GM13977 (cell line): ENCODE measurements around the gene AKR1C3.

ENCODE experiments used
- DNase-seq: peaks from one replicate; pipeline ENCODE4 v3.0.0; 2012; ENCODE audit warnings: low spot score
- CTCF ChIP-seq: IDR thresholded peaks from 2 replicates; pipeline ENCODE4 v1.5.1; 2012; ENCODE audit warnings: mild to moderate bottlenecking, control low read depth; ENCODE audit not compliant: insufficient read depth; ENCODE audit errors: extremely low read depth, missing control alignments
- in situ Hi-C: fragments of 300-500 bp; cut with MboI; formaldehyde crosslinking; loops from one replicate; pipeline ENCODE4 v1.12.0; 2022; ENCODE audit warnings: low sequenced_read_pairs, low pct_unique_long_range_greater_than_20kb, mixed read lengths, inconsistent platforms; ENCODE audit not compliant: unreplicated experiment

The AKR1C3 gene

GRCh38 chr10:5155951-5156350, 61.7 kb downstream of the AKR1C3 start:
- no peak for TF ChIP-seq CTCF
- in situ Hi-C loops: no loop called here
- DNase-seq: no peak
